SU-DHL-6 (cell line): ENCODE data around the gene DHRS7.

Source experiments
- H2AFZ ChIP-seq: fragments of 200-600 bp; sonication (generic); 2 replicates; pipeline ENCODE4 v1.6.1; 2014; ENCODE audit warnings: low read depth, mild to moderate bottlenecking, moderate library complexity, mixed read lengths, antibody characterized with exemption, low read length; ENCODE audit not compliant: severe bottlenecking
- H3F3A ChIP-seq: fragments of 200-600 bp; shearing (Covaris generic); 2 replicates; pipeline ENCODE4 v1.6.0; 2016; ENCODE audit warnings: antibody characterized with exemption, mild to moderate bottlenecking; ENCODE audit not compliant: insufficient read depth
- H3K27ac ChIP-seq: fragments of 200-600 bp; sonication (generic); 2 replicates; pipeline ENCODE4 v1.5.1; 2016; ENCODE audit warnings: low read depth, mild to moderate bottlenecking, low read length, moderate library complexity, mixed read lengths
- H3K27me3 ChIP-seq: fragments of 200-600 bp; sonication (generic), shearing (Covaris generic); 2 replicates; pipeline ENCODE4 v1.6.0; 2014; ENCODE audit warnings: mild to moderate bottlenecking, low read length
- H3K36me3 ChIP-seq: fragments of 200-600 bp; sonication (generic); 2 replicates; pipeline ENCODE4 v1.6.1; 2014; ENCODE audit warnings: mild to moderate bottlenecking, low read length, mixed read lengths
- H3K4me2 ChIP-seq: fragments of 300-600, 200-600 bp; shearing (Covaris generic), sonication (generic); 2 replicates; pipeline ENCODE4 v1.6.0; 2014; ENCODE audit warnings: low read length, low read depth, mild to moderate bottlenecking; ENCODE audit not compliant: poor library complexity, severe bottlenecking
- H3K4me3 ChIP-seq: fragments of 200-600 bp; sonication (generic); 2 replicates; pipeline ENCODE4 v1.5.1; 2014; ENCODE audit warnings: antibody characterized with exemption, low read length, mild to moderate bottlenecking, mixed read lengths; ENCODE audit not compliant: insufficient read depth, poor library complexity, severe bottlenecking
- H3K79me2 ChIP-seq: fragments of 200-600 bp; sonication (generic); 2 replicates; pipeline ENCODE4 v1.6.1; 2014; ENCODE audit warnings: mild to moderate bottlenecking, low read length, moderate library complexity; ENCODE audit not compliant: insufficient read depth
- H3K9ac ChIP-seq: fragments of 200-600 bp; sonication (generic); 2 replicates; pipeline ENCODE4 v1.7.0; 2014; ENCODE audit warnings: mild to moderate bottlenecking, low read length
- H3K9me2 ChIP-seq: fragments of 200-600 bp; sonication (generic); replicated peaks from 2 replicates; pipeline ENCODE4 v1.6.1; 2014; ENCODE audit warnings: low read length; ENCODE audit not compliant: insufficient read depth
- H3K9me3 ChIP-seq: fragments of 200-600 bp; sonication (generic); 2 replicates; pipeline ENCODE4 v1.6.1; 2014; ENCODE audit warnings: low read length, mixed read lengths; ENCODE audit not compliant: insufficient read depth
- H4K20me1 ChIP-seq: fragments of 200-600 bp; sonication (generic); 2 replicates; pipeline ENCODE4 v1.6.1; 2014; ENCODE audit warnings: low read depth, mild to moderate bottlenecking, antibody characterized with exemption, low read length, moderate library complexity, mixed read lengths
- CTCF ChIP-seq: fragments of 200-600 bp; sonication (generic); IDR thresholded peaks from one replicate; pipeline ENCODE4 v1.5.1; 2017; ENCODE audit warnings: antibody characterized with exemption, mild to moderate bottlenecking, low read length, moderate library complexity; ENCODE audit not compliant: insufficient read depth, poor library complexity, severe bottlenecking
- EZH2phosphoT487 ChIP-seq: fragments of 200-600 bp; sonication (generic), shearing (Covaris generic); conservative IDR thresholded peaks from 2 replicates; pipeline ENCODE4 v1.6.1; 2018; ENCODE audit warnings: mild to moderate bottlenecking, antibody characterized with exemption, low read length, moderate library complexity, mixed read lengths

DHRS7 gene

GRCh38 chr14:60174352-60175254 lies 9.4 kb upstream of the DHRS7 start:
- no peak overlapping the region for H3K4me3 ChIP-seq
- no peak overlapping the region for H3K9ac ChIP-seq
- H3K27me3 ChIP-seq = no peaks in the 10 kb centered on the region
- no peak overlapping the region for H2AFZ ChIP-seq
- H3K9me3 ChIP-seq = peaks cover 6% of the 10 kb centered on the region; the same call in 1 of the 2 replicates
- no peaks in the 10 kb centered on the region for H3F3A ChIP-seq
- H4K20me1 ChIP-seq = no peaks in the 10 kb centered on the region
- no peaks in the 10 kb centered on the region for H3K9me2 ChIP-seq
- H3K27ac ChIP-seq = no peak overlapping the region
- TF ChIP-seq CTCF (no peak), EZH2phosphoT487 (no peak)
- H3K36me3 ChIP-seq = peaks cover 4% of the 10 kb centered on the region; the same call in 1 of the 2 replicates
- H3K79me2 ChIP-seq = no peaks in the 10 kb centered on the region
- H3K4me2 ChIP-seq = no peak overlapping the region

GRCh38 chr14:60171690-60172089 lies 6.5 kb upstream of the DHRS7 start:
- Histone ChIP-seq H3K79me2 (no peaks in the 10 kb centered on the region), H2AFZ (no peak overlapping the region), H3K9me2 (no peaks in the 10 kb centered on the region), H3F3A (no peaks in the 10 kb centered on the region), H3K4me2 (no peak overlapping the region), H3K9me3 (no peaks in the 10 kb centered on the region), H3K36me3 (no peaks in the 10 kb centered on the region), H3K27me3 (no peaks in the 10 kb centered on the region), H3K4me3 (no peak overlapping the region), H3K9ac (no peak overlapping the region), H4K20me1 (no peaks in the 10 kb centered on the region), H3K27ac (no peak overlapping the region)
- no peak for TF ChIP-seq CTCF

GRCh38 chr14:60170948-60171347 lies 5.8 kb upstream of the DHRS7 start:
- Histone ChIP-seq H3K9ac (no peak overlapping the region), H2AFZ (no peak overlapping the region), H3K79me2 (no peaks in the 10 kb centered on the region), H3K27me3 (no peaks in the 10 kb centered on the region), H3K9me2 (no peaks in the 10 kb centered on the region), H4K20me1 (no peaks in the 10 kb centered on the region), H3K36me3 (no peaks in the 10 kb centered on the region), H3F3A (no peaks in the 10 kb centered on the region), H3K9me3 (no peaks in the 10 kb centered on the region), H3K4me3 (no peak overlapping the region), H3K4me2 (no peak overlapping the region), H3K27ac (no peak overlapping the region)
- TF ChIP-seq EZH2phosphoT487 (no peak), CTCF (no peak)
